ENCODE data around the gene IGSF21.

DNA sequence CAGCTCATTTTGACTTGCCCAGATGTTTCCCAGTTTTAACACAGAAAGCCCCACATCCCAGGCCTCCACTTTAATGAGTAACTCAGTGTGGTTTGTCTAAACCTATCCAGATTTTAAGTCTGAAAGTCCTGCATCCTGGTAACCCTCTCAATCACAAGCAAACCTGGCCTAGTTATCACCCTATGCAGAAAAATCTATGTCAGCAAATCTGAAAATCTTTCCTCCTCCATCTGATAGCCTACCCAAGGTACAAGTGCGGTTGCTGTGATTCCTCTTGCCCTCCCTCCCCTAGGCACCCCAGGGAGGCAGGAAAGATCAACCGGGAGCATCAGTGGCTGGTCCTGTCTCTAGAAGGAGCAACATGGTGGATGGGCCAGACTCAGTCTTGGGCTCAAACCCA lies 163.7 kb downstream of the IGSF21 start:
- TF ChIP-seq CTCF (IDR thresholded peaks at IDR 0.05) = no peak
- TF ChIP-seq POLR2A (IDR thresholded peaks at IDR 0.05) = no peak
